HEK293 (cell line): ENCODE measurements around the gene ROBO4.

Source experiments
- CTCF ChIA-PET: fragments of 350-600 bp; formaldehyde crosslinking; extraction: SDS; loops from one replicate; lab custom pipeline; 2021; ENCODE audit warnings: antibody characterized with exemption; lab: Yijun Ruan, JAX
- POLR2A ChIA-PET: fragments of 300-600 bp; formaldehyde crosslinking; extraction: SDS; loops from one replicate; lab custom pipeline; 2020; ENCODE audit warnings: antibody characterized with exemption, inconsistent platforms; lab: Yijun Ruan, JAX
- H3K27ac ChIP-seq: fragments of 200-500 bp; sonication (Bioruptor generic); 2 replicates; pipeline ENCODE4 v1.5.1; 2014; ENCODE audit warnings: low read depth, low read length, control low read depth, inconsistent platforms; ENCODE audit errors: extremely low read depth
- H3K36me3 ChIP-seq, 2 experiments: fragments of 200-500 bp in 1 of 2; sonication (Bioruptor generic) in 1 of 2; 1 replicate in 1 of 2; 2 replicates in 1 of 2; pipeline ENCODE4 v1.5.1; 2014 to 2017; ENCODE audit warnings: inconsistent platforms in 2 of 2, low read length in 2 of 2; ENCODE audit not compliant: control insufficient read depth in 2 of 2, insufficient read depth in 1 of 2
- H3K4me1 ChIP-seq: fragments of 200-500 bp; sonication (Bioruptor generic); 2 replicates; pipeline ENCODE4 v1.5.1; 2014; ENCODE audit warnings: mild to moderate bottlenecking, low read length, inconsistent platforms; ENCODE audit not compliant: control insufficient read depth, insufficient read depth
- H3K4me3 ChIP-seq: 2 replicates; pipeline ENCODE4 v1.5.1; 2011; ENCODE audit warnings: low read depth, mild to moderate bottlenecking, control low read depth, low read length, moderate library complexity
- H3K9me3 ChIP-seq: fragments of 200-500 bp; sonication (Bioruptor generic); 2 replicates; pipeline ENCODE4 v1.5.1; 2014; ENCODE audit warnings: low read depth, low read length, inconsistent platforms; ENCODE audit not compliant: control insufficient read depth, insufficient read depth
- GLI2 ChIP-seq: fragments of 450-650 bp; formaldehyde crosslinking; IDR thresholded peaks from 2 replicates; pipeline ENCODE4; 2017; ENCODE audit warnings: missing biosample characterization, missing genetic modification characterization, low read depth, borderline replicate concordance
- GLIS1 ChIP-seq: fragments of 450-650 bp; formaldehyde crosslinking; IDR thresholded peaks from 2 replicates; pipeline ENCODE4 v1.5.1; 2016; ENCODE audit warnings: missing biosample characterization, missing genetic modification characterization
- GLIS2 ChIP-seq: fragments of 450-650 bp; formaldehyde crosslinking; IDR thresholded peaks from 2 replicates; pipeline ENCODE4 v1.5.1; 2016; ENCODE audit warnings: missing biosample characterization, missing genetic modification characterization
- TCF7L2 ChIP-seq: IDR thresholded peaks from 2 replicates; pipeline ENCODE4 v1.6.1; 2011; ENCODE audit warnings: low read depth, mild to moderate bottlenecking, inconsistent platforms, low read length, moderate library complexity, borderline replicate concordance
- YY1 ChIP-seq: fragments of 450-650 bp; formaldehyde crosslinking; IDR thresholded peaks from 2 replicates; pipeline ENCODE4 v1.5.1; 2018; ENCODE audit warnings: missing biosample characterization, missing genetic modification characterization
- ZBTB11 ChIP-seq: fragments of 450-650 bp; formaldehyde crosslinking; conservative IDR thresholded peaks from 2 replicates; pipeline ENCODE4 v1.5.1; 2016; ENCODE audit warnings: low read depth, missing biosample characterization, missing genetic modification characterization
- ZNF157 ChIP-seq: fragments of 450-650 bp; formaldehyde crosslinking; IDR thresholded peaks from 2 replicates; pipeline ENCODE4 v1.5.1; 2016; ENCODE audit warnings: missing biosample characterization, missing genetic modification characterization
- ZNF16 ChIP-seq: fragments of 450-650 bp; formaldehyde crosslinking; IDR thresholded peaks from 2 replicates; pipeline ENCODE4 v1.5.1; 2016; ENCODE audit warnings: low read depth, missing biosample characterization, missing genetic modification characterization
- ZNF175 ChIP-seq: fragments of 450-650 bp; formaldehyde crosslinking; IDR thresholded peaks from 2 replicates; pipeline ENCODE4 v1.5.1; 2016; ENCODE audit warnings: missing biosample characterization, missing genetic modification characterization
- ZNF366 ChIP-seq: fragments of 450-650 bp; formaldehyde crosslinking; conservative IDR thresholded peaks from 2 replicates; pipeline ENCODE4 v1.5.1; 2016; ENCODE audit warnings: missing biosample characterization, missing genetic modification characterization
- ZNF501 ChIP-seq: fragments of 450-650 bp; formaldehyde crosslinking; IDR thresholded peaks from 2 replicates; pipeline ENCODE4 v1.5.1; 2016; ENCODE audit warnings: missing biosample characterization, missing genetic modification characterization
- ZNF561 ChIP-seq: fragments of 450-650 bp; IDR thresholded peaks from 2 replicates; pipeline ENCODE4 v1.5.1; 2018; ENCODE audit warnings: missing biosample characterization, missing genetic modification characterization, borderline replicate concordance
- ZNF629 ChIP-seq: fragments of 450-650 bp; formaldehyde crosslinking; IDR thresholded peaks from 2 replicates; pipeline ENCODE4 v1.5.1; 2017; ENCODE audit warnings: missing biosample characterization, missing genetic modification characterization
- ZNF768 ChIP-seq: fragments of 450-650 bp; formaldehyde crosslinking; IDR thresholded peaks from 2 replicates; pipeline ENCODE4 v1.5.1; 2018; ENCODE audit warnings: missing biosample characterization, mild to moderate bottlenecking, missing genetic modification characterization
- ZXDB ChIP-seq: fragments of 450-650 bp; formaldehyde crosslinking; IDR thresholded peaks from 2 replicates; pipeline ENCODE4 v1.5.1; 2016; ENCODE audit warnings: missing biosample characterization, missing genetic modification characterization
- TF ChIP-seq, protein P1 (sequence below): fragments of 450-650 bp; formaldehyde crosslinking; IDR thresholded peaks from 2 replicates; pipeline ENCODE4 v1.5.1; 2016; ENCODE audit warnings: missing biosample characterization, missing genetic modification characterization, low read depth
- TF ChIP-seq, protein P2 (sequence below): fragments of 450-650 bp; formaldehyde crosslinking; IDR thresholded peaks from 2 replicates; pipeline ENCODE4 v1.5.1; 2016; ENCODE audit warnings: missing biosample characterization, missing genetic modification characterization
- TF ChIP-seq, protein P3 (sequence below): fragments of 450-650 bp; formaldehyde crosslinking; IDR thresholded peaks from 2 replicates; pipeline ENCODE4 v1.5.1; 2016; ENCODE audit warnings: missing biosample characterization, missing genetic modification characterization

The ROBO4 gene

DNA sequence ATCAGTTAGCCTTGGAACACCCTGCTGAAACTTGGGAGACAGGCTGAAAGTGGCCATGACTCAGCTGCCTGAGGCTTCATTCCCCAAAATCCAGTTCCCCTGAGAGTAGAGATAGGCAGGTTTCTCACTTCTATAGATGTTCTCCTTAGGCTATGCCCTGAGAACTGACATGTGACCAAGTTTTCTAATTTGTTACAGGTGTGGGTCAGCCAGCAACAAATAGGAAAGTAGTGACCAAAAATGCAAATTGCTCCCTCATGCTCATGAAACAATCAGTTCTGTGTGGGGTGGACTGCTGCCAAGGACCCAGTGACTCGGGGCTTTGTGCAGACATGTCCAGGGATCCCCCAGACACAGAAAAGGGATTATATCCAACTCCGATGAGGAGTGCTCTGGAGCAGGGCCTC is 49.1 kb upstream of the ROBO4 start (continued):
- no peak for TF ChIP-seq ZBTB11
- TF ChIP-seq ZXDB, result no peak
- TF ChIP-seq ZNF157 (tag by site-specific recombination), result no peak
- TF ChIP-seq, protein P1, sequence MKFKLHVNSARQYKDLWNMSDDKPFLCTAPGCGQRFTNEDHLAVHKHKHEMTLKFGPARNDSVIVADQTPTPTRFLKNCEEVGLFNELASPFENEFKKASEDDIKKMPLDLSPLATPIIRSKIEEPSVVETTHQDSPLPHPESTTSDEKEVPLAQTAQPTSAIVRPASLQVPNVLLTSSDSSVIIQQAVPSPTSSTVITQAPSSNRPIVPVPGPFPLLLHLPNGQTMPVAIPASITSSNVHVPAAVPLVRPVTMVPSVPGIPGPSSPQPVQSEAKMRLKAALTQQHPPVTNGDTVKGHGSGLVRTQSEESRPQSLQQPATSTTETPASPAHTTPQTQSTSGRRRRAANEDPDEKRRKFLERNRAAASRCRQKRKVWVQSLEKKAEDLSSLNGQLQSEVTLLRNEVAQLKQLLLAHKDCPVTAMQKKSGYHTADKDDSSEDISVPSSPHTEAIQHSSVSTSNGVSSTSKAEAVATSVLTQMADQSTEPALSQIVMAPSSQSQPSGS (tag by site-specific recombination), result no peak
- no peak for TF ChIP-seq GLIS1 (tag by site-specific recombination)
- TF ChIP-seq, protein P2, sequence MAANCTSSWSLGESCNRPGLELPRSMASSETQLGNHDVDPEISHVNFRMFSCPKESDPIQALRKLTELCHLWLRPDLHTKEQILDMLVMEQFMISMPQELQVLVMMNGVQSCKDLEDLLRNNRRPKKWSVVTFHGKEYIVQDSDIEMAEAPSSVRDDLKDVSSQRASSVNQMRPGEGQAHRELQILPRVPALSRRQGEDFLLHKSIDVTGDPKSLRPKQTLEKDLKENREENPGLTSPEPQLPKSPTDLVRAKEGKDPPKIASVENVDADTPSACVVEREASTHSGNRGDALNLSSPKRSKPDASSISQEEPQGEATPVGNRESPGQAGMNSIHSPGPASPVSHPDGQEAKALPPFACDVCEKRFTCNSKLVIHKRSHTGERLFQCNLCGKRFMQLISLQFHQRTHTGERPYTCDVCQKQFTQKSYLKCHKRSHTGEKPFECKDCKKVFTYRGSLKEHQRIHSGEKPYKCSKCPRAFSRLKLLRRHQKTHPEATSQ (tag by site-specific recombination), result no peak

- TF ChIP-seq ZNF16 (tag by site-specific recombination) (no peak), ZNF561 (tag by site-specific recombination) (no peak), ZNF366 (tag by site-specific recombination) (no peak), YY1 (tag by site-specific recombination) (no peak), ZNF175 (tag by site-specific recombination) (no peak), GLI2 (tag by site-specific recombination) (no peak), ZNF768 (tag by site-specific recombination) (no peak), TCF7L2 (no peak), GLIS2 (tag by site-specific recombination) (no peak), ZNF501 (tag by site-specific recombination) (no peak), GLIS1 (tag by site-specific recombination) (no peak), ZNF629 (tag by site-specific recombination) (no peak)
- TF ChIP-seq, protein P3, sequence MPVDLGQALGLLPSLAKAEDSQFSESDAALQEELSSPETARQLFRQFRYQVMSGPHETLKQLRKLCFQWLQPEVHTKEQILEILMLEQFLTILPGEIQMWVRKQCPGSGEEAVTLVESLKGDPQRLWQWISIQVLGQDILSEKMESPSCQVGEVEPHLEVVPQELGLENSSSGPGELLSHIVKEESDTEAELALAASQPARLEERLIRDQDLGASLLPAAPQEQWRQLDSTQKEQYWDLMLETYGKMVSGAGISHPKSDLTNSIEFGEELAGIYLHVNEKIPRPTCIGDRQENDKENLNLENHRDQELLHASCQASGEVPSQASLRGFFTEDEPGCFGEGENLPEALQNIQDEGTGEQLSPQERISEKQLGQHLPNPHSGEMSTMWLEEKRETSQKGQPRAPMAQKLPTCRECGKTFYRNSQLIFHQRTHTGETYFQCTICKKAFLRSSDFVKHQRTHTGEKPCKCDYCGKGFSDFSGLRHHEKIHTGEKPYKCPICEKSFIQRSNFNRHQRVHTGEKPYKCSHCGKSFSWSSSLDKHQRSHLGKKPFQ, result no peak
- ChIA-PET POLR2A (no interaction called here), CTCF (interaction anchor here (0.6 to 0.8 kb wide), 2 partner anchors 199 to 484 kb away, joined by 3 to 4 read pairs; no protein-coding TSS in a partner anchor)
- H3K9me3 ChIP-seq, result no peaks in the 10 kb centered on the region
- no peaks in the 10 kb centered on the region for H3K36me3 ChIP-seq
- no peak overlapping the region for H3K27ac ChIP-seq
- no peaks in the 10 kb centered on the region for H3K4me1 ChIP-seq
- no peak overlapping the region for H3K4me3 ChIP-seq
Measured at GRCh38 chr11:124945826-124946225, 48.2 kb upstream of the ROBO4 start.
